ENCODE results near the gene PI4KB.

The PI4KB gene

DNA sequence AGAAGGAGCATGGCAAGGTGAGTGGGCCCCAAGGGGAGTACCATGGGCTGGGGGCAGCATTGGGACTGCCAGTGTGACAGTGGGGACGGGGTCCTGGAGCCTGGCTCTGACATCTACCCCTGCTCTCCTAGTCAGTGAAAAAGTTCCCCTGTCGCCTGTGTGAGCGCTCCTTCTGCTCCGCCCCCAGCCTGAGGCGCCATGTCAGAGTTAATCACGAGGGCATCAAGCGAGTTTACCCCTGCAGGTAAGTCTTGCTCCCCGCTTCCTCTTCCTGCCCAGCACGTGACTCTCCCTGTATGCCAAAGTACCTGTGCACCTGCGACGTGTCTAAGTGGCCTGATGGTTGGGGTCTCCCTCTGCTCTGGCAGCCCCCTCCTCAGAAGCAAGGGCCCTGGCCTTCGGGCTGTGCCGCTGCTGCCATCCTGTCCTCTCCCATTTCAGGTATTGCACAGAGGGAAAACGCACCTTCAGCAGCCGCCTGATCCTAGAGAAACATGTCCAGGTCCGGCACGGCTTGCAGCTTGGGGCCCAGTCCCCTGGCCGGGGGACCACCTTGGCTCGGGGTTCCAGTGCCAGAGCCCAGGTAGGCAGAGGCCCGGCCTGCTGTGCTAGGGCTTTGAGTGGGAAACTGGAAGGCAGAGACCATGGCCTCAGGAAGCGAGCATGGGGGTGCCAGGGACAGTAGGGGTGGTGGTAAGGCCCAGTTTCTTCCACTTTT is 37.1 kb downstream of the PI4KB start:
- ATAC-seq (ENCODE audit: low read depth) = no peak
- no peak for TF ChIP-seq CTCF (IDR thresholded peaks at IDR 0.05; ENCODE audit: poor library complexity, severe bottlenecking)
- Histone ChIP-seq H3K27ac (ENCODE audit: poor library complexity, severe bottlenecking) (no peak overlapping the region), H3K36me3 (ENCODE audit: low read depth) (peaks cover 75% of the 10 kb centered on the region), H3K27me3 (ENCODE audit: insufficient read depth, poor library complexity, severe bottlenecking) (no peaks in the 10 kb centered on the region), H3K4me3 (ENCODE audit: severe bottlenecking) (no peak overlapping the region), H3K4me1 (ENCODE audit: insufficient read depth, poor library complexity, severe bottlenecking) (no peaks in the 10 kb centered on the region), H3K9me3 (ENCODE audit: severe bottlenecking) (no peaks in the 10 kb centered on the region)
- DNase-seq (ENCODE audit: low spot score) = no peak

DNA sequence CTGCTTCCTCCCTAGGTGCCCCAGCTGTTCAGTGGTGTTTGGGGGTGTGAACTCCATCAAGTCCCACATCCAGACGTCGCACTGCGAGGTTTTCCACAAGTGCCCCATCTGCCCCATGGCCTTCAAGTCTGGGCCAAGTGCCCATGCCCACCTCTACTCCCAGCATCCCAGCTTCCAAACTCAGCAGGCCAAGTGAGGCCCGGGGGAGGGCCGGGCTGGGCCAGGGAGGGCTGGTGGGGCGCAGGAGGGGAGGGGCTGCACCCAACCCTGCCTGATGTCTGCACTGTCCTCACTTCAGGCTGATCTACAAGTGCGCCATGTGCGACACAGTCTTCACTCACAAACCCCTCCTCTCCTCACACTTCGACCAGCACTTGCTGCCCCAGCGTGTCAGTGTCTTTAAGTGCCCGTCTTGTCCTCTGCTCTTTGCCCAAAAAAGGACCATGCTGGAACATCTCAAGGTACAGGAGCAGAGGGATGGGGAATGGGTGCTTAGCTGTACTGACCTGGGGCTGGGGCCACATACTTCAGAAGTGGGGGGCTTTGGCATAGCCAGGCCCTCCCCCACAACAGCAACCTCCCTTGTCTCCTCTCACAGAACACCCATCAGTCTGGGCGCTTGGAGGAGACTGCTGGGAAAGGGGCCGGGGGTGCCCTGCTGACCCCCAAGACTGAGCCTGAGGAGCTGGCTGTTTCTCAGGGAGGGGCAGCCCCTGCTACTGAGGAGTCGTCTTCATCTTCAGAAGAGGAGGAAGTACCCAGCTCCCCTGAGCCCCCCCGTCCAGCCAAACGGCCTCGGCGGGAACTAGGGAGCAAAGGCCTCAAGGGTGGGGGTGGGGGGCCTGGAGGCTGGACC is 37.9 kb downstream of the PI4KB start:
- Histone ChIP-seq H3K36me3 (ENCODE audit: low read depth) (peaks cover 67% of the 10 kb centered on the region), H3K9me3 (ENCODE audit: severe bottlenecking) (no peaks in the 10 kb centered on the region), H3K4me3 (ENCODE audit: severe bottlenecking) (no peak overlapping the region), H3K27ac (ENCODE audit: poor library complexity, severe bottlenecking) (no peak overlapping the region), H3K27me3 (ENCODE audit: insufficient read depth, poor library complexity, severe bottlenecking) (no peaks in the 10 kb centered on the region), H3K4me1 (ENCODE audit: insufficient read depth, poor library complexity, severe bottlenecking) (no peaks in the 10 kb centered on the region)
- DNase-seq (ENCODE audit: low spot score) (no peak), ATAC-seq (ENCODE audit: low read depth) (no peak)
- no peak for TF ChIP-seq CTCF (IDR thresholded peaks at IDR 0.05; ENCODE audit: poor library complexity, severe bottlenecking)

- Histone ChIP-seq H3K9me3 (ENCODE audit: severe bottlenecking) (no peaks in the 10 kb centered on the region), H3K4me3 (ENCODE audit: severe bottlenecking) (no peak overlapping the region), H3K27me3 (ENCODE audit: insufficient read depth, poor library complexity, severe bottlenecking) (no peaks in the 10 kb centered on the region), H3K36me3 (ENCODE audit: low read depth) (peaks cover 59% of the 10 kb centered on the region), H3K27ac (ENCODE audit: poor library complexity, severe bottlenecking) (no peak overlapping the region), H3K4me1 (ENCODE audit: insufficient read depth, poor library complexity, severe bottlenecking) (no peaks in the 10 kb centered on the region)
- ATAC-seq (ENCODE audit: low read depth) (no peak), DNase-seq (ENCODE audit: low spot score) (no peak)
- TF ChIP-seq CTCF (IDR thresholded peaks at IDR 0.05; ENCODE audit: poor library complexity, severe bottlenecking) = no peak
Measured at GRCh38 chr1:151288502-151288901, 38.7 kb downstream of the PI4KB start.

GRCh38 chr1:151287767-151288500 is 39.3 kb downstream of the PI4KB start:
- H3K4me1 ChIP-seq (ENCODE audit: insufficient read depth, poor library complexity, severe bottlenecking) = no peaks in the 10 kb centered on the region
- H3K4me3 ChIP-seq (ENCODE audit: severe bottlenecking) = no peak overlapping the region
- ATAC-seq (ENCODE audit: low read depth) (no peak), DNase-seq (ENCODE audit: low spot score) (peak; percentile 72)
- H3K9me3 ChIP-seq (ENCODE audit: severe bottlenecking) = no peaks in the 10 kb centered on the region
- TF ChIP-seq CTCF (IDR thresholded peaks at IDR 0.05; ENCODE audit: poor library complexity, severe bottlenecking) = no peak
- H3K27ac ChIP-seq (ENCODE audit: poor library complexity, severe bottlenecking) = no peak overlapping the region
- H3K36me3 ChIP-seq (ENCODE audit: low read depth) = peaks cover 54% of the 10 kb centered on the region
- no peaks in the 10 kb centered on the region for H3K27me3 ChIP-seq (ENCODE audit: insufficient read depth, poor library complexity, severe bottlenecking)

Data from RWPE2 (cell line).